Liver (tissue), 3 donors: ENCODE measurements around the gene CCDC192.

ENCODE experiments used
- ATF3 ChIP-seq: IDR thresholded peaks from 2 replicates; pipeline ENCODE4 v1.6.1; 2016; ENCODE audit warnings: antibody characterized with exemption
- CTCF ChIP-seq: fragments of 150-350 bp; IDR thresholded peaks from 2 replicates; pipeline ENCODE4 v1.5.1; 2017; ENCODE audit warnings: improper control_type of control experiment, low read depth, low read length; ENCODE audit not compliant: missing input control
- FOXA1 ChIP-seq: IDR thresholded peaks from 2 replicates; pipeline ENCODE4 v1.6.1; 2016; ENCODE audit warnings: antibody characterized with exemption
- JUND ChIP-seq, 2 donors: IDR thresholded peaks; 2 replicates each; pipeline ENCODE4 v1.6.1; 2016; ENCODE audit warnings: antibody characterized with exemption in 2 of 2
- RAD21 ChIP-seq, 2 donors: IDR thresholded peaks; 2 replicates each; pipeline ENCODE4 v1.6.1; 2016; ENCODE audit warnings: antibody characterized with exemption in 2 of 2, mild to moderate bottlenecking in 2 of 2
- RXRA ChIP-seq, 2 donors: IDR thresholded peaks; 2 replicates each; pipeline ENCODE4 v1.6.1; 2017 to 2018; ENCODE audit warnings: antibody characterized with exemption in 2 of 2, mild to moderate bottlenecking in 1 of 2
- TAF1 ChIP-seq: conservative IDR thresholded peaks from 2 replicates; pipeline ENCODE4 v1.6.1; 2016; ENCODE audit warnings: antibody characterized with exemption, mild to moderate bottlenecking
- donor health status: healthy.
- donor health status: healthy.

- no peak for TF ChIP-seq RAD21 (IDR thresholded peaks at IDR 0.05)
- TF ChIP-seq TAF1: no peak
- no peak for TF ChIP-seq CTCF
- TF ChIP-seq ATF3: no peak
- no peak for TF ChIP-seq FOXA1
- TF ChIP-seq JUND (IDR thresholded peaks at IDR 0.05): no peak
- TF ChIP-seq RXRA (IDR thresholded peaks at IDR 0.05): no peak
Observed at GRCh38 chr5:127844581-127845021, 141.4 kb downstream of the CCDC192 start.
